ENCODE measurements around the gene BCL2L1.

- TF ChIP-seq CTCF (IDR thresholded peaks at IDR 0.05; ENCODE audit: extremely low read depth in 1 of 2, insufficient read depth in 1 of 2, low read depth in 1 of 2, low read length in 2 of 2): no peak
- no peak for TF ChIP-seq POLR2AphosphoS5 (IDR thresholded peaks at IDR 0.05; ENCODE audit: insufficient read depth, low read depth, low read length)
These were observed 78.0 kb downstream of the BCL2L1 start for GRCh38 chr20:31644701-31645100.

Measured in endothelial cell of umbilical vein (primary cell).